ENCODE measurements around the gene IL1RL2.

DNA sequence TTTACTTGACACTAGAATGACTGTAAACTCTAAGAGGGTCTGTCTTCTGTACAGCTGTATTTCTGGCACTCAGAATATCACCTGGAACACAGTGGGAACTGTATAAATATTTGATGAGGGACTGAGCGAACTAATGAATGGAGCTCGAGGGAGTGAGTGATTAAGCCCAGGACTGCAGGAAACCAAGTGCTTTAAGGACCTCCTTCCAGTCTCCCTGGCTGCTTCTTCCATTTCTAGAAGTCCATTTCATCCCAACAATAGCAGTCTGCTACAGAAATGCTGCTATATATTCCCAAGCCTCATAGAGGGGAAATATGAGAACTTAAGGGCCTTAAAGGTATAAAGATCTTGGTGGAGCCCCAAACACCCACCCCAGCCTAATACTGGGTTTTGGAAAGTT, 2.8 kb upstream of the IL1RL2 start:
- TF ChIP-seq, protein P1, sequence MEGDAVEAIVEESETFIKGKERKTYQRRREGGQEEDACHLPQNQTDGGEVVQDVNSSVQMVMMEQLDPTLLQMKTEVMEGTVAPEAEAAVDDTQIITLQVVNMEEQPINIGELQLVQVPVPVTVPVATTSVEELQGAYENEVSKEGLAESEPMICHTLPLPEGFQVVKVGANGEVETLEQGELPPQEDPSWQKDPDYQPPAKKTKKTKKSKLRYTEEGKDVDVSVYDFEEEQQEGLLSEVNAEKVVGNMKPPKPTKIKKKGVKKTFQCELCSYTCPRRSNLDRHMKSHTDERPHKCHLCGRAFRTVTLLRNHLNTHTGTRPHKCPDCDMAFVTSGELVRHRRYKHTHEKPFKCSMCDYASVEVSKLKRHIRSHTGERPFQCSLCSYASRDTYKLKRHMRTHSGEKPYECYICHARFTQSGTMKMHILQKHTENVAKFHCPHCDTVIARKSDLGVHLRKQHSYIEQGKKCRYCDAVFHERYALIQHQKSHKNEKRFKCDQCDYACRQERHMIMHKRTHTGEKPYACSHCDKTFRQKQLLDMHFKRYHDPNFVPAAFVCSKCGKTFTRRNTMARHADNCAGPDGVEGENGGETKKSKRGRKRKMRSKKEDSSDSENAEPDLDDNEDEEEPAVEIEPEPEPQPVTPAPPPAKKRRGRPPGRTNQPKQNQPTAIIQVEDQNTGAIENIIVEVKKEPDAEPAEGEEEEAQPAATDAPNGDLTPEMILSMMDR (IDR thresholded peaks at IDR 0.05) = no peak
- TF ChIP-seq POLR2A (IDR thresholded peaks at IDR 0.05) = no peak

Measured in lower leg skin (tissue), 3 donors.